A673 (cell line): ENCODE data around the gene DTNA. TPM values are rescaled to one million over a fixed set of nuclear protein-coding genes. Genes with fewer than 3 reads are reported as not detected.

Experiments
- BruUV-seq: library from RNA; stranded (reverse); fragments of 400-500 nt; replicated peaks from 2 replicates; lab custom pipeline; 2021; lab: Mats Ljungman, UMichigan
- CTCF ChIA-PET: fragments of 300-600 bp; sonication (Branson Sonifier 250); formaldehyde crosslinking; loops from one replicate; lab custom pipeline; 2022; ENCODE audit warnings: antibody characterized with exemption; lab: Charles Lee
- POLR2A ChIA-PET: fragments of 300-600 bp; sonication (Branson Sonifier 250); formaldehyde crosslinking; loops from one replicate; lab custom pipeline; 2022; ENCODE audit warnings: antibody characterized with exemption; ENCODE audit not compliant: low non-redundant PET; lab: Charles Lee
- DNase-seq: peaks from one replicate; pipeline ENCODE4 v3.0.0-alpha.2; 2015; ENCODE audit warnings: low spot score
- H3K27ac ChIP-seq: fragments of 200-600 bp; sonication (generic); 2 replicates; pipeline ENCODE4 v1.5.1; 2016; ENCODE audit warnings: mixed run types, low read depth, mild to moderate bottlenecking, mixed read lengths, antibody characterized with exemption, low read length; ENCODE audit not compliant: poor library complexity, severe bottlenecking
- H3K27me3 ChIP-seq: fragments of 200-600 bp; sonication (generic); replicated peaks from 2 replicates; pipeline ENCODE4 v1.6.1; 2017; ENCODE audit warnings: mixed run types, low read depth, mild to moderate bottlenecking, mixed read lengths, antibody characterized with exemption, low read length; ENCODE audit not compliant: insufficient read depth, poor library complexity
- H3K36me3 ChIP-seq: fragments of 200-600 bp; sonication (generic); 2 replicates; pipeline ENCODE4 v1.6.1; 2016; ENCODE audit warnings: mixed run types, mild to moderate bottlenecking, mixed read lengths, antibody characterized with exemption, low read length; ENCODE audit not compliant: insufficient read depth, poor library complexity, severe bottlenecking
- H3K4me1 ChIP-seq: fragments of 200-600 bp; sonication (generic); 2 replicates; pipeline ENCODE4 v1.6.1; 2017; ENCODE audit warnings: mixed run types, mild to moderate bottlenecking, mixed read lengths, antibody characterized with exemption, low read length; ENCODE audit not compliant: insufficient read depth, poor library complexity, severe bottlenecking
- H3K4me3 ChIP-seq: fragments of 200-600 bp; sonication (generic); 2 replicates; pipeline ENCODE4 v1.5.1; 2016; ENCODE audit warnings: low read depth, mixed run types, mild to moderate bottlenecking, mixed read lengths, low read length; ENCODE audit not compliant: poor library complexity, severe bottlenecking
- H3K9me3 ChIP-seq: fragments of 200-600 bp; sonication (generic); 2 replicates; pipeline ENCODE4 v1.6.1; 2016; ENCODE audit warnings: mixed run types, low read depth, mild to moderate bottlenecking, mixed read lengths, antibody characterized with exemption, low read length; ENCODE audit not compliant: poor library complexity, severe bottlenecking
- EZH2 ChIP-seq: fragments of 200-600 bp; sonication (generic); IDR thresholded peaks from 2 replicates; pipeline ENCODE4 v1.6.1; 2017; ENCODE audit warnings: borderline replicate concordance, low read depth, mild to moderate bottlenecking, mixed read lengths, antibody characterized with exemption, low read length; ENCODE audit not compliant: poor library complexity, severe bottlenecking
- intact Hi-C: fragments of 100-400 bp; cut with micrococcal nuclease; formaldehyde crosslinking; loops from one replicate; pipeline ENCODE4 v1.10.0; 2022; ENCODE audit not compliant: unreplicated experiment
- total RNA-seq: library from RNA; stranded (reverse); gene quantifications from 2 replicates; pipeline ENCODE4 v1.2.3, GENCODE V29; 2021
- TF ChIP-seq, protein P1 (sequence below): fragments of 300-800, 200-600 bp; sonication (generic); conservative IDR thresholded peaks from 2 replicates; pipeline ENCODE4 v1.5.1; 2017; ENCODE audit warnings: low read depth, mild to moderate bottlenecking, antibody characterized with exemption, low read length, moderate library complexity, mixed read lengths

Gene DTNA
- total RNA-seq, 1 experiment from 2014 or later: 18.6 TPM

DNA sequence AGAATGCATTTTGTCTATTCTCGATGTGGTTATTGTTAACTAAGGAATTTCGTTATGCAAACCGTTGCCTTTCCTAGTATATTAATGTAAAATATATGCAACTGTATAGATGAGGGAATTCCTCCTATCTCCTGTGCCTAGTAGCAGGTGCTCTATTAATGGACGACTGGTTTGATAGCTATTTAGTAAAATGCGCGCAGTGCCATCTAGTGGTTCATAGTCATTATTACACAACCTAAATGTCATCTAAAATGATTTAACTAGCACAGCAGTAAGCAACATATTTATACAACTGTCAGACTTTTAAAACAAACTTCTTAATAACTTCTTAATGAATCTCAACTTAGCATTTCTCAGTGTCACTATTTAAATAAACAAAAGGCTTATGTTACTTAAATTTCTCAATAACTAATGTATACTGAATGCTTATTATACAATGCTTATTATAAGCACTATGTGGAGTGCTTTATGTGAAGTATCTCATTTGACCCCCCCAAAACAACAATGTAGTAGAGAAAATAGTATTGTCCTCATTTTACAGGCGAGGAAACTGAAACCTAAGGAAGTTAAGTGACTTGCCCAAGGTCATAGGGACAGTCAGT is 77.9 kb downstream of the DTNA start:
- no peak overlapping the region for H3K4me3 ChIP-seq
- no TSS peak for BruUV-seq
- no peak for TF ChIP-seq EZH2
- TF ChIP-seq, protein P1, sequence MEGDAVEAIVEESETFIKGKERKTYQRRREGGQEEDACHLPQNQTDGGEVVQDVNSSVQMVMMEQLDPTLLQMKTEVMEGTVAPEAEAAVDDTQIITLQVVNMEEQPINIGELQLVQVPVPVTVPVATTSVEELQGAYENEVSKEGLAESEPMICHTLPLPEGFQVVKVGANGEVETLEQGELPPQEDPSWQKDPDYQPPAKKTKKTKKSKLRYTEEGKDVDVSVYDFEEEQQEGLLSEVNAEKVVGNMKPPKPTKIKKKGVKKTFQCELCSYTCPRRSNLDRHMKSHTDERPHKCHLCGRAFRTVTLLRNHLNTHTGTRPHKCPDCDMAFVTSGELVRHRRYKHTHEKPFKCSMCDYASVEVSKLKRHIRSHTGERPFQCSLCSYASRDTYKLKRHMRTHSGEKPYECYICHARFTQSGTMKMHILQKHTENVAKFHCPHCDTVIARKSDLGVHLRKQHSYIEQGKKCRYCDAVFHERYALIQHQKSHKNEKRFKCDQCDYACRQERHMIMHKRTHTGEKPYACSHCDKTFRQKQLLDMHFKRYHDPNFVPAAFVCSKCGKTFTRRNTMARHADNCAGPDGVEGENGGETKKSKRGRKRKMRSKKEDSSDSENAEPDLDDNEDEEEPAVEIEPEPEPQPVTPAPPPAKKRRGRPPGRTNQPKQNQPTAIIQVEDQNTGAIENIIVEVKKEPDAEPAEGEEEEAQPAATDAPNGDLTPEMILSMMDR: peak; percentile 77
- intact Hi-C loops: loop anchor here (1.0 to 10.0 kb wide), 5 partner anchors 128 to 953 kb away; no protein-coding TSS in a partner anchor
- ChIA-PET CTCF (interaction anchor here (0.8 to 2.2 kb wide), 4 partner anchors 126 to 665 kb away, joined by 3 to 28 read pairs (median 4); no protein-coding TSS in a partner anchor), POLR2A (interaction anchor here (0.5 kb wide), 1 partner anchor 83 kb away, joined by 3 read pairs; no protein-coding TSS in a partner anchor)
- H3K27ac ChIP-seq: no peak overlapping the region
- H3K27me3 ChIP-seq: no peaks in the 10 kb centered on the region
- no peaks in the 10 kb centered on the region for H3K36me3 ChIP-seq
- peak; percentile 80 for DNase-seq
- peaks cover 7% of the 10 kb centered on the region for H3K4me1 ChIP-seq
- peaks cover 3% of the 10 kb centered on the region for H3K9me3 ChIP-seq

DNA sequence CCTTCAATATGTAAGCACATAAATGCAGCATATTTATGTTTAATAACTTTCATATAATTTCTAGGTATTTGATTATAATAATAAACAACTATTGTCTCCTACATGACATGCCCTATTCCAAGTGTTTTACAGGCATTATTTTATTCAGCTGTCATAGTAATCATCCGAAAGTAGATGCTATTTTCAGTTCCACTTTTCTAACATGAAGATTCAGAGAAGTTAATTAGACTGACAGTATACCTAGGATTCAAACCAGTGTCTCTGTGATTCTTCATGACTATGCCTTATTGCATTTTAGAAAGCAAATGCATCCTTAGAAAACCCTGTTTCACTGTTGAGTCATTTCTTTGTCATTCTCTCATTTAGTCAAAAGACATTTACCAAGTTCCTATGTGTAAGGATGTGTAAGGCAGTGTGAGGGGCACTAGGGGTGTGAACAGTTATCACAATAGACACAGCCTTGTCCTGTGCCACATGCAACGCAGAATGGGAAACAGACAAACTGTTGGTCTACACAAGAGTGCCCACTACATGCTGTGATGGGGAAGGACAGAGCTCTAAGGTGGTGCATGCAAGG is 79.8 kb downstream of the DTNA start:
- no peak for DNase-seq
- H3K36me3 ChIP-seq: no peaks in the 10 kb centered on the region
- POLR2A ChIA-PET: no interaction called here
- H3K27ac ChIP-seq: no peak overlapping the region
- CTCF ChIA-PET: no interaction called here
- no peak overlapping the region for H3K4me3 ChIP-seq
- no peaks in the 10 kb centered on the region for H3K27me3 ChIP-seq
- peaks cover 21% of the 10 kb centered on the region for H3K4me1 ChIP-seq
- intact Hi-C loops: loop anchor here (5.0 to 10.0 kb wide), 5 partner anchors 52 to 955 kb away; no protein-coding TSS in a partner anchor
- TF ChIP-seq, protein P1: no peak
- TF ChIP-seq EZH2: no peak
- BruUV-seq: no TSS peak
- peaks cover 3% of the 10 kb centered on the region for H3K9me3 ChIP-seq

DNA sequence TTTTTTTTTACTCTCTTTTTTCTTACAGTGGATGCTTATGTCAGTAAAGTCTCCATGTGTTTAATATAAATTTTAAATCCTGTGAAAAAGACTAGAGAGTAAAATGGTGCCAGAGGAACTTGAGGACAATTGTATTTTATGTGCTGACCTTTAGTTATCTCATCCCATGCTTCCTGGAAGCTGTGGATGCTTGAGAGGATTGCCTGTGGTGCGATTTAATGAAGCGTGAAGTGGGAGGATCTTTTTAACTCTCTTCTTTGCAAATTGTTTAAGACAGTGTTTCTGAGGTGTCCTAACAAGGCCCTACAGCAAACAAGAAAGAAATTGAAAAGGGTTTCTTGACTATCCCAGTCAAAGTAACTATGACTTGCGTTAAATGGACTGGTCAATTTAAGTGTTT is 84.2 kb downstream of the DTNA start:
- H3K27ac ChIP-seq: no peak overlapping the region
- H3K27me3 ChIP-seq: no peaks in the 10 kb centered on the region
- no TSS peak for BruUV-seq
- ChIA-PET CTCF (interaction anchor here (0.5 kb wide), 1 partner anchor 15 kb away, joined by 3 read pairs; no protein-coding TSS in a partner anchor), POLR2A (no interaction called here)
- DNase-seq: peak; percentile 85
- H3K4me3 ChIP-seq: no peak overlapping the region
- H3K9me3 ChIP-seq: peaks cover 3% of the 10 kb centered on the region
- H3K36me3 ChIP-seq: no peaks in the 10 kb centered on the region
- peaks cover 17% of the 10 kb centered on the region for H3K4me1 ChIP-seq
- TF ChIP-seq EZH2: no peak
- TF ChIP-seq, protein P1: no peak
- intact Hi-C loops: loop anchor here (5.0 kb wide), 2 partner anchors 48 to 667 kb away; no protein-coding TSS in a partner anchor
